Stimulated activated CD8-positive, alpha-beta memory T cell treated with anti-CD3 and anti-CD28 coated beads, Interleukin-4, amount 100 ng/mL, for 48 hours (primary cell): ENCODE measurements around the gene NKAIN4.

Experiments
- DNase-seq: peaks from one replicate; pipeline ENCODE4 v3.0.0-alpha.2; 2020

The NKAIN4 gene

DNA sequence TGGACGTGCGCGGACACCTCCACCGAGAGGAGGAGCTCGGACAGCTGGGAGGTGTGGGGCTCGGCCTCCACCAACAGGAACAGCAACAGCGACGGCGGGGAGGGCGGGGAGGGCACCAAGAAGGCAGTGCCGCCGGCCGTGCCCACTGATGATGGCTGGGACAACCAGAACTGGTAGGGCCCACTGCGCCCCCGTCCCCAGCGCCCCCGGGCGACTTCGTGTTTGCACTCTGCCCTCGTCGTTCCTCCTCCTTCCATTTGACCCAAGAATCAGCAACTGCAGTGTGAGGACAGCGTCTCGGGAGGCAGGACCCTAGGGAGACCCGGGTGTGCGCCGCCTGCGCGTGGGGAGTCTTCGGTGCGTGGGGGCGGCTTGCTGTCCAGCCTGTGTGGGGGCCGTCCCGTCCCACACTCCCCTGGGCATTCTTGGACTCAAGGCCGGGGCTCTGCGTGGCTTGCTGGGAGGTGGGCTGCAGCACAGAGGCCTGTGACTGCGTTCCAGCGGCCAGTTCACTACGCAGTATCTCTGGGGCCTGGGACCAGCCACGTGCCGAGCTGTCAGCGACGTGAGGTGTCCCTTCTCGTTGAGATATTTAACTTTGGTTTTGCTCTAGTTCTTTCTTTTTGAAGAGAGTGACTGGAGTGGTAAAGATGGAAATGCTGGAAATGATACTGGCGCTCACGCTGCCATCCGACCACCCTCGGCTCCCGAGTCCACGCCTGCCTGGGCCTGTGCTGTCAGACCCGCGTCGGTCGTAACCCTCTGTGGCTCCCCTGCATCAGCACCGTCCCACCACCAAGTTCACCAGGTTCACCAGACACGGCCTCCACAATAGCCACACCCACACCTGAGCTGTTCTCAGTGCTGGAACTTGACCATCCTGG lies 33.7 kb upstream of the NKAIN4 start:
- no peak for DNase-seq

DNA sequence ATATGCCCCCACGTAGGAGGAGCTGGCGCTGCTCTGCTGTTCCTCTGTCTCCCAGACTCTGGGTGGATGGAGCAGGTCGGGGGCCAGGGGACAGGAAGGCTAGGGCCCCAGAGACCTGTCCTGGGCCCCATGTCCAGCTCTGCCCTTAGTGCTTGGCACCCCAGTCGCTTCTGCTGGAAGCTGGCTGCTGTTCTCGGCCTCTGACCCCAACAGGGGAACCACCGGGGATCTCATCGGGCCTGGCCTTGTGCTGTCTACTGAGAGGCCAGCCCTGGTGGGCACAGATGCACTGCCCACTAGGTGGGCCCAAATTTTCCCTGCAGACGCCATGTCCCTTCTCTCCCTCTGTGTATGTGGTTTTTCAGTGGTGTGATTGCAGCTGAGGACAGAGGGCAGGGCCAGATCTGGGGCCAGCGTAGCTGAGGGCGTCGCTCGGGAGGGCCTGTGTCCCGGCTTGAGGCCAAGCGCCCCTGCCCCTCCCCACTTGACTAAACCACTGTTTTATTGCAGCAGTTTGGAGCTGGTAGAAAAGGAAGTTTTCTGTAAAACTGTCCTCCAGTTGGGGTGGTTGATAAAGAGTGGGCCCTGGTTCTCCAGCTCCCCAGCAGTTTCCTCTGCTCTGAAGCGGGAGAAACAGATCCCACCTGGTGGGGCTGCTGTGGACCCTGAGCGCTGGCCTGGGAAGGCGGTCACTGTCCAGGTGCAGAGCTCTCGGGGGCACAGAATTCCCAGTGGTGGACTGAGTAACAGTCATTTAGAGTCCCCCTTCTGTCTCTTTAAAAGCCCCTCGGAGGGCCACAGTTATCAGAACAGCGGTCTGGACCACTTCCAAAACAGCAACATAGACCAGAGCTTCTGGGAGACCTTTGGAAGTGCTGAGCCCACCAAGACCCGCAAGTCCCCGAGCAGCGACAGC lies 32.8 kb upstream of the NKAIN4 start:
- no peak for DNase-seq

DNA sequence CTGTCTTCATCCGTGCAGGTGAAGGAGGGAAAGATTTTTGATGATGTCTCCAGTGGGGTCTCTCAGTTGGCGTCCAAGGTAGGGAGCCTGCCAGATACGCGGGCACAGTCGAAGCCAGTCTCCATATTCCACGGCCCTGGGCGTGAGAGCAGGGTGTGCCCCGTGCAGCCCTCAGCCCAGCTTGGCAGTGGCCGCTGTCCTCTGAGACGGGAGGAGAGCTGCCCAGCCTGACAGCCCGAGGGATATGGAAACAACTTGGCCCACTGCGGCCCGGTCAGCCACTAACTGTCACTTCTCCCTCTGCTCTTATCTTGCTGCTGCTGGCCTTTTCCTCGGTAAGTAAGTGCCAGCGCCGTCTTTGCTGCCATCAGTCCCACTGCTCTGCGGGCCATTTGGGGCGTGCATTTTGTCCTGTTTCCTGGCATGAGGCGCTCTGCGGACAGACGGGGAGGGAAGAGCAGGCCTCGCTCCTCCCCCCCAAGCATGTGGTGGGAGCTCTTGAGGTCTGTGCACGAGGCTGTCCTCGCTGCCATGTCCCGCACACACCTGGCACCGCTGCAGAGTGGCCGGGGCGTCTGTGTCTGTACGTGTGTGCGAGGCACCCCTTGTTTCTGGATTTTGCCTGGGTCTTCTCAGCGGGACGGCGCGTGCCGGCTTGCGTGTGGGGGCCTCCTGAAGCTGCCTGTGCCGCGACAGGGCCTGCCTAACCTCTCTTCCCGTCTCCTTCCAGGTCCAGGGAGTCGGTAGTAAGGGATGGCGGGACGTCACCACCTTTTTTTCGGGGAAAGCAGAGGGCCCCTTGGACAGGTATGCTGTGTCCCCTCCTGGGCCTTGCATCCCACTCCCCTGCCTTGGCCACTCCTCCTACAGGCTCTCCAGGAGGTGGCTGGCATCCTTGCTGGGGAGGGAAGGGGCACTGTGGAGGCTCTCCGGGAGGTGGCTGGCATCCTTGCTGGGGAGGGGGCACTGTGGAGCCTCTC lies 31.7 kb upstream of the NKAIN4 start:
- DNase-seq: no peak

DNA sequence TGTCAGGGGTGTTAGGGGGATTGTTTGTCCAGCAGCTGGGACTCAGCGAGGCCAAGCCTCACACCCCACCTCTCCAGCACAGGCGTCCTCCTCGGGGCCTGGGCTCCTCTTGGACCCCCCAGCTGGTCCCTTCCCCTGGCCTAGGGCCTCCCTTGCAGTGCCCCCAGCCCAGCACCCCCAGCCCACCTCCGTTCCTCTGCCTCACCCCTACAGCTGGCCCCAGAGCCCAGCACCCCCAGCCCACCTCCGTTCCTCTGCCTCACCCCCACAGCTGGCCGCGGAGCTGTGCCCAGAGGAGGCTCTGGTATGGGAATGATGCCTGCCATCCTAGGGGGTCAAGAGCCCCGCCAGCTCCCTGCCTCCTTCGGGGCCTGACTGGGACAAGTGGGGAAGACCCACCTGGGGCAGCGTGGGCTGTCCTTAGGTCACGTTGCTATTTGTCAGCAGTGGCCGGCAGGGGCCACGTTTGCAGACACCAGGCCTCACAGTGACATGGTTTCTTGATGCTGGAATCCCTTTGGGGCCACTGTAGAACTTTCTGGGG lies 30.8 kb upstream of the NKAIN4 start:
- DNase-seq: no peak

DNA sequence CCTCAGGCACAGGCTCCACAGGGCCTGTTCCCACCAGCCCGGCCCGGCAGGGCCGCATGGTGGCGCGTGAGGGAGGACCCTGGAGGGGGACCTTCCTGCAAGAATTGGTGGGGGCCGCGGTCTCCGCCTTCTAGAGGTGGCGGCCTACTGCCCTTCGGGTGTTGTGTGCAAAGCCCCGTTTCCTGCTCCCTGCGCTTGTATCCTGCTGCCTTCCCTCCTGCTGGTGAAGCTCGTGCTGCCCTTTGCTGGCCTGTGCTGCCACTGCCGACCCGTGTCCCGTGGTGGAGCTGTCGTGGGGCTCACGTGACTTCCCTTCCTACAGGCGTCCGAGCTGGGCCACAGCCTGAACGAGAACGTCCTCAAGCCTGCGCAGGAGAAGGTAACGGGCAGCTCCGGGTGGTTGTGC lies 30.3 kb upstream of the NKAIN4 start:
- no peak for DNase-seq

DNA sequence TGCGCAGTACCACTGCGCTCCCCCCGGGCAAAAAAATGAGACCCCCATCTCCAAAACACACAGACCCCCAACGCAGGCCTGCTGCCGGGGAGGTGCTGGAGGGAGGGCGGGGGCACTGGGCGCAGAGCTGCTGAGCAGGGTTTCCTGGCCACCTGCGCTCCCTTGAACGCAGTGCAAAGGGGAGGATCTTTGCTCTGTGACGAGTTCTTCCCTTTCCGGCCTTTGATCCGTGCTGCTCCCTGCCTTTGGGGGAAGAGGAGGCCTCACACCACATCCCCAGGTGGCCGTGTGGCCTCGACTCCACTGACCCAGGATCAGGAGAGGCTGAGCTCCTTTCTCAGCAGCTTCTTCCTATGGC lies 29.8 kb upstream of the NKAIN4 start:
- DNase-seq: no peak

DNA sequence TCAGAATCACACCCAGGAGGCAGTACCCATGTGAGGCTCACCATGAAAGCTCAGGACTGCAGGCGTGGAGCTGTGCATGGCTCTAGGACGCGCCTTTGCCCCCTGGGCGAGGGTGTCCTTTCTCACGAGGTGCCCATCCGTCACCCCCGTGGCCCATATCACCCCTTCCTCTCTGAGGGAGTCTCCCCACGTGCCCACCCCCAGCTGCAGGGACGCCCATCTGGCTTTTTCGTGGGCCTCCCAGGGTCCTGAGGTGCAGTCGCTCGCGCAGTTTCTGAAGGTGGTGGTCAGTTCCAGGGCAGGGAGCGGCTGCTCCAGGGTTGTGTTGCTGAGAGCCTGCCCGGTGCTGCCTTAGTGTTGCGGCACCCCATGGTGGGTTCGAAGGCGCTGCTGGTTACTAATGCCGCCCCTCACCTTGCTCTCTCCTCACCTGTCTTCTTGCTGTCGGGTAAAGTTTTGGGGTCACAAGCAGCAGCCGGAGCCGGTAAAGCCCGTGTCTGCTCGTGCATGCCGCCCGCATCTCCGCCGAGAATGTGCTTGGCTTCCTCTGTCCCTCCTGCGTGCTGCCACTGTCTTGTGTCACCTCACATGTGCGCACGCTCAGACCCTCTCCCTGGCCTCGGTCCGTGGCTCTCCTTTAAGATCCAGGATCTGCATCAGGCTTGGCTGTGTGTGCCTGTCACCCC lies 29.3 kb upstream of the NKAIN4 start:
- DNase-seq: no peak

DNA sequence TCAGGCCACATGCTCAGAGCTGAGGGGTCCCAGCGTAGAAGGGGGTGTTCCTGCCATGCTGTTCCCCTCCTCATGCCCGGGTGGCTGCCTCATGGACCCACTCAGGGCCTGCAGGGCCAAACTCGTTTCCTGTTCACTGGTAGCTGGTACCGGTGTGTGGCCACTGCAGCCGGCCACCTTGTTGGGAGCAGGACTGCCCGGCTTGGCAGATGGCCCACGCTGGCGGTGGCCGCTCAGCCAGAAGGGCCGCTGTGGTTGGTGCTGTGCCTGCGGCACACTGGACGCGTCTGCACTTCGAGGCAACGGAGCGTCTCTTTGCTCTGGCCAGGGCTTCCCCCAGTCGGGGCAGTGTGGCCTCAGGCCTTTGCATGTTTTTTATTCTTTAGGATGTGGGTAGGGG lies 28.7 kb upstream of the NKAIN4 start:
- no peak for DNase-seq

DNA sequence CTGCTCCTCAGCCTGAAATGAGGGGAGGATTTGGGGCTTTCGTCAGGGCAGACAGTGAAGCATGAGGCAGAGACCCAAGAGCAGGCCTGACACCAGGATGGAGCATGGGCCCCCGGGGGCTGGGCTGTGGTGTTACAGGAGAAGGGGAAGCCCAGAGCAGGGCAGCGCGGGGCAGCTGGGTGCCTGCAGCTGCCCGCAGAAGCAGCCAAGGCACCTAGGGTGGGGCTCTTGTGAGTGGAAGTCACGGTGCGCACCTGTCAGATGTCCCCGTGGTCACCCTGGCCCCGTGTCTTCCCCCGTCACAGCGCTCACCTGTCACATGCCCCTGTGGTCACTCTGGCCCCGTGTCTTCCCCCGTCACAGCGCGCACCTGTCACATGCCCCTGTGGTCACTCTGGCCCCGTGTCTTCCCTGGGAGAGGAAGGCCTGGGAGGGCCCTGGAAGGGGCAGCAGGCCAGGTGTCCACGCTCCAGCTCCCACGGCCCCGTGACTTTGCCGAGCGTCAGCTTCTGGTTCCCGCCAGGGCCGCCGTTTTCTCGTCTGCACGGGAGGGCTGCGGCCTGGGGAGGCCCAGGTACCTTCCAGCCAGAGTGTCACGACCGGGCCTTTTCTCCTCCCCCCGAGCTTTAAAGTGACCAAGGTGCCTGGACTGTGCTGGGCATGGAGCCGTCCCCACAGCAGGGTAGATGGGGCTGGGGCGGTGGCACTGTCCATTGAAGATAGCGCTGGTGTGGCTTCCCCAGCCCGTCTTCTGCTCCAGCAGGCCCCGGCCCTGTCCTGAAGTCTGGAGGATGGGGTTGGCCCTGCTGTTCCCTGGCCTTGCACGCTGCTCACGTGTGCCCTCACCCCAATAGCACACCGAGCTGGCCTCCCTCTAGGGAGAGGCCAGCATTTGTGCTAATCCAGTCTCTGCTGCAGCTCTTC lies 27.7 kb upstream of the NKAIN4 start:
- DNase-seq: no peak

DNA sequence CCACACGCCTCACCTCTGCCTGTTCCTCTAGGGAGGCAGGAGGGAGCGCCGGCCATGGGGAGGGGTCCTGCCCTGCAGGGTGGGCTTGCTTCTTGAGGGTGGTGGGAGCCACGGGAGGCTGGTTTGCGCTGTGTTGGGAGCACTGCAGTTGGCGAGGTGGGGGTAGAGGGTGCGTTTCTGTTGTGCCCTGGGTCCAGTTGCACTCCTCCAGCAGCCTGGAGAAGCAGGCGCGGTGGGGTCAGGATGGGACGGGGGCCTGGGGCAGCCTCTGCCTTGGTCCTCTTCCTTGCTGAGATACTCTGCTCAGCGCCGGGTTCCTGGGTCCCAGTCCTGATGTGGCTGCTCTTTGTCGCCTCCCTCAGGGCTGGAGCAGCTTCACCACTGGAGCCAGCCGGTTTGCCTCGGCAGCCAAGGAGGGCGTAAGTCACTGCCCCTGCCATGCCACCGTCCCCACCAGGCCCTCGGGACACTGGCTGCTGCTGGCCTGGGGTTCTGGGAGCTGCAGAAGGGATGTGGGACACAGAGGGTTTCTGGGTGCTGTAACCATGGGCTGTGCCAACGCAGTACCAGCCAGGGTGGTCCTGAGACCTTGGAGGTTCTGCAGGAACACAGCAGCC lies 26.8 kb upstream of the NKAIN4 start:
- no peak for DNase-seq

DNA sequence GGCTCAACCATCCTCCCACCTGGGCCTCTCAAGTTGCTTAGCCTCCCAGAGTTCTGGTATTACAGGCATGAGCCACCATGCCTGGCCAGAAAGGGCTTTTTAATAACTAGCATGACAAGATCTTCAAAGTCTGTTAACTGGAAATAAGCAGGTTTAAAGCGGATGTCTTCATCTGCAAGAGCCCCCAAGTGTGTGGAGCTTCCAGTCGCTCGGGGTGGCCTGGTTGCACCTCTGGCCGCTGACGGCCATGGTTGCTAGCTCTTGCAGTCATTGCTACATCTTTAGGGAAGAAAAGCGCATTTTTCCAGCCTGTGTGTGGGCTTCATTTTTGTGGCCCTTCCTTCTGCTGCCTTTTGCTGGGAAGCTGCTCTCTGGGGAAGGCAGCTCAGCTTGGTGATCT lies 26.1 kb upstream of the NKAIN4 start:
- DNase-seq: no peak

DNA sequence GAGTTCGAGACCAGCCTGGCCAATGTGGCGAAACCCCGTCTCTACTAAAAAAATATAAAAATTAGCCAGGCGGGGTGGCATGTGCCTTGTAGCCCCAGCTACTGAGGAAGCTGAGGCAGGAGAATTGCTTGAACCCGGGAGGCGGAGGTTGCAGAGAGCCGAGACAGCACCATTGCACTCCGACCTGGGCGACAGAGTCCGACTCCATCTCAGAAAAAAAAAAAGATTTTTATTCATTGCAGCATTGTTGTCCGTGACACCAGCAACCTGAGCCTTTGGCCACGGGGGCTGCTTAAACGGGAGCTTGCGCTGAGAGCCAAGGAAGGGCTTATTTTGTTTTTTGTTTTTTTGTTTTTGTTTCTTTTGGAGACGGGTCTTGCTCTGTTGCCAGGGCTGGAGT lies 25.7 kb upstream of the NKAIN4 start:
- no peak for DNase-seq

DNA sequence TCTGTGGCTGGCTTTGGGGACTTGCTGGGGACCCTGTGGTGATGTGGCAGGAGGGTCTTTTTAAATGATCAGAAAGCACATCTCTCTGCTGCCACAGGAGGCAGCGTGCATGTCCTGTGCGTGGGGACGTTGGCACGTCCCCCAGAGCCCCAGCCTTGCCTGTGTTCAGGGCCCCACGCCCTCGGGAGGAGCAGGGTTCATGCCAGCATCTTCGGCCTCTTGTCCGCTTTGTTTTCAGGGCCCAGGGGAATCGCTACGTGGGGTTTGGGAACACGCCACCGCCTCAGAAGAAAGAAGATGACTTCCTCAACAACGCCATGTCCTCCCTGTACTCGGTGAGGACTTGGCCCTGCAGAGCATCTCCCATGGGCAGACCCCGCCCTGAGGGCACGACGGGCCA lies 24.4 kb upstream of the NKAIN4 start:
- no peak for DNase-seq

DNA sequence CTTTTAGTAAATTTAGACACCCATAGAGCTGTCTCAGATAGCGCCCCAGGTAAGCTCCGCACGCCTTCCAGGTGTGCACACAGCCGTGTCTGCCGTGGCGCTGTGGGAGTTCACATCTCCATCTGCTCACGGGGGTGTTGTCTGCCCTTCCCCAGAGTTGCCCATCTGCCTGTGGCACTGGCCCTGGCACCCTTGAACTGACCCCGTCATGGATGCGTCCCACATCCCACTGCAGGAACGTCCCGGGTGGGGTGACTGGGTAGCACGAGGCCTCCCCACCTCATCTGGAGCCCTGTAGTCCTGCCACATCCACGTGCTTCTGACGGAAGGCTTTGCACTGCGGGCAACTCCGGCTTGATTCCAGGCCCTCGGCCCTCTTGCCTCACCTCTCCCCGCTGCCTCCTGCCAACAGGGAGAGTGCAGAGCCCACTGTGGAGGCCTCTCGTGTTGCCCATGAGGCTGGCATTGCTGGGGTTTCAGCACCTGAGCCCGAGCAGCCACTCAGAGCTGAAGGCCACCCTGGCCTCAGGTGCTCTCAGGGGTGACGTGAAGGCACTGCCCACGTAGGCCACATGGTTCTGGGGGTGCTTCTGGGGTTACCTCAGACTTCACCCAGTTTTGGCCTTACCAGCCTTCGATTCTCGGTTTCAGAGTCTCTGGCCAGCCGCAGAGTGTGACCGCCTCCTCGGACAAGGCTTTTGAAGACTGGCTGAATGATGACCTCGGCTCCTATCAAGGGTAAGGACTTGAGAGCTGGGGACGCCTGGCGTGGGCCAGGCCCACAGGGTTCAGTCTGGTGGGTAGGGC lies 23.4 kb upstream of the NKAIN4 start:
- no peak for DNase-seq

DNA sequence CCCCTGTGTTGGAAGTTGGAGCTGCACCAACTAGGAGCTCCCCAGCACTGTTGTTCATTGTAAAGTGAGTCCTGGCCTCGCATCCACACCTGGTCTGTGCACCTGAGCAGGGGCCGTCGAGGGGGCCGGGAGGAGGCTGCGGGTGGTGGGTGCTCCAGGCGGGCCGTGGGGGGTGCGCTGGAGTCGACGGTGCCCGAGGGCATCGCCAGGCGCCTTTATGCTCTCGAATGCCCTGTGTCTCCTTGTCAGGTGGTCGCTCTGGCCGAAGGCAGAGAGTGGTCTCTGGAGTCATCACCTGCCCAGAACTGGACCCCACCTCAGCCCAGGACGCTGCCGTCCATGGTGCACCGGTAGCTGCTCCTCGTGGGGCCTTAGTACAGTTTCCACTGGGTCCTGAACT lies 22.7 kb upstream of the NKAIN4 start:
- DNase-seq: no peak

DNA sequence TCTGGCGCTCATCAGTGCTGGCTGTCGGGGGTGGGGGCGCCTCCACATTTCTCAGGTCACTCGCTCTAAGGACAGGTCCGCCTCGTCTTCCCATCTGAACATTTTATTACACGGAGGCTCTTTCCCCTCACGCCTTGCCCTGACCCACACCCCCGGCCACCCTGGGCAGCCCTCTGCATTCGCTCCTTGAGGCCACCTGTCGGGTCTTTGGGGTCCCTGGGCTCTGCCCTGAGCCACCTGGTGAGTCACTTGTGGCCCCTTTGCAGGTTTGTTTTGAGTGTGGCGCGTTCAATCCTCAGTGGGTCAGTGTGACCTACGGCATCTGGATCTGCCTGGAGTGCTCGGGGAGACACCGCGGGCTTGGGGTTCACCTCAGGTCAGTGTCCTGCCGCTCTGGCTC lies 21.6 kb upstream of the NKAIN4 start:
- no peak for DNase-seq

DNA sequence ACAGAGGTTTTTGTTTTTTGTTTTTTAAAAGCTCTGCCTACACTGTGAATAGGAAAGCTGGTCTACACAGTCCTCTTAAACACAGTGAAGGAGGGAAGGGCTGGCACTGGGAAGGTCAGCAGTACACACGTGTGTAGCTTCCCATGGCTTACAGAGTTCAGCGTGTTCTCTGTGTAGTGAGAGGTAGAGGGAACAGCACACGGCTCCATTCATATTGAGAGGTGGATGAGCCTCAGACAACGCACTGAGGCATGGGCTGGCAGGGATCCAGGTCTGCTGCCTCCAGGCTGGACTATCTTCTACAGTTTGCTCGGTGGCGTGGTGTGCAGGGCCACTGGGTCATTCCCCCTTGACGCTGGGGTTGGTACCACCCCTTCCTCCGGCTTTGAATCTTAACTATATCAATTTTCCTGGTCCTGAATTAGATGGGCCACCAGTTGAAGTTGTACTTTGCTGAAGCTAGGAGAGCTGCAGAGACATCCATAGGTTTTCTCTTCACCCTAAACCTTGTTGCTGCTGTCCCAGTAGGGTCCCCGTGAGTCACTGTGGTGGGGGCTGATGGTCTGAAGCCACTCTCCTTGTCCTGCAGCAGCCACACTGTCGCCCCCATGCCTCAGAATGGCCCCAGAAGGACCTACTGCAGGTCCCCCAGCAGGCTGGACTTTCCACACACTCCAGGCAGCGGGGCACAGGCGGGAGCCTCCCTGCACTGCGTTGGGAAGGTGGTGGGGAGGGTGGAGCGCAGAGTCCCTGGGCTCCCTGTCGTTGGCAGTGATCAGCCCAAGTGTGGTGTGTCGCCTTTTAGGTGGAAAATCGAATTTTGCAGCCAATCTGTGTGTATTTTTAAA lies 20.3 kb upstream of the NKAIN4 start:
- no peak for DNase-seq

DNA sequence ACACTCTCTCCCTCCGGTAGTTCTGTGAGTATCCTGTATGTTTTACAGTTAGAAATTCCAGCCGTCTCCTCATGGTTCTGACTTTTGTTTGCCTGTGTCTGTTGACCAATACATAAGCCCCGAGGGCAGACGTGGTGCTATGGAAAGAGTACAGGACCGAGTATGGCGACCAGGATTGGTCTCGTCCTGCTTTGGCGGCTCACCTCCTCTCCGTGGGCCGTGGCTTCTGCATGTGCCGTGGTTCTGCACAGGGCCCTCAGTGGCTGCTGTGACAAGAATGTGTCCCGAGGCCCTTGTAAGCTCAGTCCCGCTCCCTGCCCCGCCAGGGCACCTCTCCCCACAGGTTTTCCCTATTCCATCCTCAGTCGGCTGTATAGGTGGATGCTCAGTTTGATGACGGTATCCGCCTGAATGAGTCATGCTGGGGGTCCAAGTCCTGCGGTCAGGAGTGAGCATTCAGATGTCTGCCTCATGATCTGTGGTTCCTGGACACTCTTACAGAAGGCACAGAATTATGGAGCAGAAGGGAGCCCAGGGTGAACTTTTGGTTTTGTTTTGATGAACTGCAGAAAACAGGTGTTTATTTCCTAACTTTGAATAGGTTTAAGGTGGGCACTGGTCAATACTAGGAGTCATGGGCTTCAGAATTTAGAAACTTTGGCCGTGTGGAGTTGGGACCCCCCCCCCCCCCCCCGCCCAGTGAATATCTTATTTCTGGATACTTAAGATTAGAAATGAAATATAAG lies 19.5 kb upstream of the NKAIN4 start:
- DNase-seq: no peak
